DMS79 (cell line): ENCODE results near the gene SLC25A48.
A peak's percentile ranks its signal among the peaks of the same experiment; 100 is the strongest.
"Not testable (repeated sequence)": the region's sequence is repeated elsewhere in the genome, so short reads cannot be mapped to it uniquely, and the experiment has no call there.

ENCODE experiments used
- DNase-seq: peaks from one replicate; lab custom pipeline; 2025; lab: John Stamatoyannopoulos, UW

The SLC25A48 gene

GRCh38 chr5:135829681-135830383, 4.6 kb upstream of the SLC25A48 start:
- DNase-seq = peak; percentile 1

GRCh38 chr5:135830384-135830700, 4.1 kb upstream of the SLC25A48 start:
- no peak for DNase-seq

- no peak for DNase-seq
Measured at GRCh38 chr5:135830876-135831275, 3.6 kb upstream of the SLC25A48 start.

GRCh38 chr5:135831439-135831838, 3.0 kb upstream of the SLC25A48 start:
- no peak for DNase-seq

- no peak for DNase-seq
Measured at GRCh38 chr5:135831851-135832555, 2.5 kb upstream of the SLC25A48 start.

GRCh38 chr5:135832941-135833920, 1.2 kb upstream of the SLC25A48 start:
- DNase-seq = no peak

- DNase-seq = no peak
Measured at GRCh38 chr5:135833961-135834638, 363 bp upstream of the SLC25A48 start.

GRCh38 chr5:135835766-135836165, 1.3 kb downstream of the SLC25A48 start:
- DNase-seq = no peak

GRCh38 chr5:135838395-135838794, 3.9 kb downstream of the SLC25A48 start:
- DNase-seq = not testable (repeated sequence)

- no peak for DNase-seq
Measured at GRCh38 chr5:135839566-135839965, 5.1 kb downstream of the SLC25A48 start.

GRCh38 chr5:135840959-135841358, 6.5 kb downstream of the SLC25A48 start:
- no peak for DNase-seq

- DNase-seq = no peak
Measured at GRCh38 chr5:135842737-135843136, 8.3 kb downstream of the SLC25A48 start.

- DNase-seq = no peak
Measured at GRCh38 chr5:135843571-135844337, 9.3 kb downstream of the SLC25A48 start.

GRCh38 chr5:135846311-135846710, 11.8 kb downstream of the SLC25A48 start:
- DNase-seq = no peak

GRCh38 chr5:135847976-135848375, 13.5 kb downstream of the SLC25A48 start:
- no peak for DNase-seq

GRCh38 chr5:135850231-135850630, 15.8 kb downstream of the SLC25A48 start:
- DNase-seq = no peak

- DNase-seq = no peak
Measured at GRCh38 chr5:135850671-135851070, 16.2 kb downstream of the SLC25A48 start.

- DNase-seq = no peak
Measured at GRCh38 chr5:135851186-135851914, 16.9 kb downstream of the SLC25A48 start.

- no peak for DNase-seq
Measured at GRCh38 chr5:135851915-135852845, 17.7 kb downstream of the SLC25A48 start.
